Adrenal gland (tissue), 5 donors: Measurements from ENCODE around the gene ZDHHC7.

Experiments used
- CTCF ChIP-seq, 6 experiments: fragments of 450-650 bp in 4 of 6; fragments of 200-600 bp in 2 of 6; sonication (generic) in 1 of 6; IDR thresholded peaks; 1 replicate in 5 of 6; 2 replicates in 1 of 6; pipeline versions ENCODE4 v1.5.1 to v1.8.0; 2016 to 2021; ENCODE audit warnings: antibody characterized with exemption in 6 of 6, mild to moderate bottlenecking in 2 of 6, moderate library complexity in 1 of 6
- POLR2A ChIP-seq, 2 donors: fragments of 450-650 bp; IDR thresholded peaks; one replicate each; pipeline ENCODE4 v1.6.1; 2017; ENCODE audit warnings: antibody characterized with exemption in 2 of 2, mild to moderate bottlenecking in 2 of 2, moderate library complexity in 1 of 2
- donor health status: DM: no; HTN: no; CAD: no.

- TF ChIP-seq POLR2A (IDR thresholded peaks at IDR 0.05) (no peak), CTCF (IDR thresholded peaks at IDR 0.05) (no peak)
Observed at GRCh38 chr16:85045641-85046471, 34.5 kb upstream of the ZDHHC7 start.
